A673 (cell line): ENCODE data around the gene CYP19A1. TPM values are rescaled to one million over a fixed set of nuclear protein-coding genes. Genes with fewer than 3 reads are reported as not detected.

ENCODE experiments used
- BruUV-seq: library from RNA; stranded (reverse); fragments of 400-500 nt; replicated peaks from 2 replicates; lab custom pipeline; 2021; lab: Mats Ljungman, UMichigan
- CTCF ChIA-PET: fragments of 300-600 bp; sonication (Branson Sonifier 250); formaldehyde crosslinking; loops from one replicate; lab custom pipeline; 2022; ENCODE audit warnings: antibody characterized with exemption; lab: Charles Lee
- POLR2A ChIA-PET: fragments of 300-600 bp; sonication (Branson Sonifier 250); formaldehyde crosslinking; loops from one replicate; lab custom pipeline; 2022; ENCODE audit warnings: antibody characterized with exemption; ENCODE audit not compliant: low non-redundant PET; lab: Charles Lee
- DNase-seq: peaks from one replicate; pipeline ENCODE4 v3.0.0-alpha.2; 2015; ENCODE audit warnings: low spot score
- H3K27ac ChIP-seq: fragments of 200-600 bp; sonication (generic); 2 replicates; pipeline ENCODE4 v1.5.1; 2016; ENCODE audit warnings: mixed run types, low read depth, mild to moderate bottlenecking, mixed read lengths, antibody characterized with exemption, low read length; ENCODE audit not compliant: poor library complexity, severe bottlenecking
- H3K27me3 ChIP-seq: fragments of 200-600 bp; sonication (generic); replicated peaks from 2 replicates; pipeline ENCODE4 v1.6.1; 2017; ENCODE audit warnings: mixed run types, low read depth, mild to moderate bottlenecking, mixed read lengths, antibody characterized with exemption, low read length; ENCODE audit not compliant: insufficient read depth, poor library complexity
- H3K36me3 ChIP-seq: fragments of 200-600 bp; sonication (generic); 2 replicates; pipeline ENCODE4 v1.6.1; 2016; ENCODE audit warnings: mixed run types, mild to moderate bottlenecking, mixed read lengths, antibody characterized with exemption, low read length; ENCODE audit not compliant: insufficient read depth, poor library complexity, severe bottlenecking
- H3K4me1 ChIP-seq: fragments of 200-600 bp; sonication (generic); 2 replicates; pipeline ENCODE4 v1.6.1; 2017; ENCODE audit warnings: mixed run types, mild to moderate bottlenecking, mixed read lengths, antibody characterized with exemption, low read length; ENCODE audit not compliant: insufficient read depth, poor library complexity, severe bottlenecking
- H3K4me3 ChIP-seq: fragments of 200-600 bp; sonication (generic); 2 replicates; pipeline ENCODE4 v1.5.1; 2016; ENCODE audit warnings: low read depth, mixed run types, mild to moderate bottlenecking, mixed read lengths, low read length; ENCODE audit not compliant: poor library complexity, severe bottlenecking
- H3K9me3 ChIP-seq: fragments of 200-600 bp; sonication (generic); 2 replicates; pipeline ENCODE4 v1.6.1; 2016; ENCODE audit warnings: mixed run types, low read depth, mild to moderate bottlenecking, mixed read lengths, antibody characterized with exemption, low read length; ENCODE audit not compliant: poor library complexity, severe bottlenecking
- EZH2 ChIP-seq: fragments of 200-600 bp; sonication (generic); IDR thresholded peaks from 2 replicates; pipeline ENCODE4 v1.6.1; 2017; ENCODE audit warnings: borderline replicate concordance, low read depth, mild to moderate bottlenecking, mixed read lengths, antibody characterized with exemption, low read length; ENCODE audit not compliant: poor library complexity, severe bottlenecking
- intact Hi-C: fragments of 100-400 bp; cut with micrococcal nuclease; formaldehyde crosslinking; loops from one replicate; pipeline ENCODE4 v1.10.0; 2022; ENCODE audit not compliant: unreplicated experiment
- total RNA-seq: library from RNA; stranded (reverse); gene quantifications from 2 replicates; pipeline ENCODE4 v1.2.3, GENCODE V29; 2021
- TF ChIP-seq, protein P1 (sequence below): fragments of 300-800, 200-600 bp; sonication (generic); conservative IDR thresholded peaks from 2 replicates; pipeline ENCODE4 v1.5.1; 2017; ENCODE audit warnings: low read depth, mild to moderate bottlenecking, antibody characterized with exemption, low read length, moderate library complexity, mixed read lengths

The CYP19A1 gene
- total RNA-seq, 1 experiment from 2014 or later: 0.80 TPM

DNA sequence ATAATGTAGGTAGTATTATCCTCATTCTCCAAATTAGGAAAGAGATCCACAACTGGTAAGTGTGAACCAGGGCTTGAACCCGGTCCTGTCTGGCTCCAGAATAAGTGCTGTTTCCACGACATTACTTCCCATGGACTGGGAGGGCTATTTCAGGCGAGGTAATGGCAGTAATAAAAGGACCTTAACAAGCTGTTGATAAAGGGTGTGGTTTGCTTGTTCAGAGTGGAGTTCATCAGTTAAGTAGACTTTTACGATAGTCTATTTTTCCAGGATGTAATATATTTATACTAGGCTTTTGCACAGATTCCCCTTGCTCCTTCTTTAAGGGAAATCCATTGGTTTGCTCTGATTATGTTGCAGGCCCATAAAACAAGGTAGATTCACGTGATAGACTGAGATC is 155.3 kb downstream of the CYP19A1 start:
- H3K9me3 ChIP-seq: no peaks in the 10 kb centered on the region
- no peak overlapping the region for H3K4me3 ChIP-seq
- no peak for DNase-seq
- H3K27ac ChIP-seq: no peak overlapping the region
- intact Hi-C loops: no loop called here
- H3K27me3 ChIP-seq: peaks cover 10% of the 10 kb centered on the region
- CTCF ChIA-PET: no interaction called here
- no peaks in the 10 kb centered on the region for H3K36me3 ChIP-seq
- no peak for TF ChIP-seq EZH2
- TF ChIP-seq, protein P1, sequence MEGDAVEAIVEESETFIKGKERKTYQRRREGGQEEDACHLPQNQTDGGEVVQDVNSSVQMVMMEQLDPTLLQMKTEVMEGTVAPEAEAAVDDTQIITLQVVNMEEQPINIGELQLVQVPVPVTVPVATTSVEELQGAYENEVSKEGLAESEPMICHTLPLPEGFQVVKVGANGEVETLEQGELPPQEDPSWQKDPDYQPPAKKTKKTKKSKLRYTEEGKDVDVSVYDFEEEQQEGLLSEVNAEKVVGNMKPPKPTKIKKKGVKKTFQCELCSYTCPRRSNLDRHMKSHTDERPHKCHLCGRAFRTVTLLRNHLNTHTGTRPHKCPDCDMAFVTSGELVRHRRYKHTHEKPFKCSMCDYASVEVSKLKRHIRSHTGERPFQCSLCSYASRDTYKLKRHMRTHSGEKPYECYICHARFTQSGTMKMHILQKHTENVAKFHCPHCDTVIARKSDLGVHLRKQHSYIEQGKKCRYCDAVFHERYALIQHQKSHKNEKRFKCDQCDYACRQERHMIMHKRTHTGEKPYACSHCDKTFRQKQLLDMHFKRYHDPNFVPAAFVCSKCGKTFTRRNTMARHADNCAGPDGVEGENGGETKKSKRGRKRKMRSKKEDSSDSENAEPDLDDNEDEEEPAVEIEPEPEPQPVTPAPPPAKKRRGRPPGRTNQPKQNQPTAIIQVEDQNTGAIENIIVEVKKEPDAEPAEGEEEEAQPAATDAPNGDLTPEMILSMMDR: no peak
- no TSS peak for BruUV-seq
- H3K4me1 ChIP-seq: no peaks in the 10 kb centered on the region
- POLR2A ChIA-PET: no interaction called here

DNA sequence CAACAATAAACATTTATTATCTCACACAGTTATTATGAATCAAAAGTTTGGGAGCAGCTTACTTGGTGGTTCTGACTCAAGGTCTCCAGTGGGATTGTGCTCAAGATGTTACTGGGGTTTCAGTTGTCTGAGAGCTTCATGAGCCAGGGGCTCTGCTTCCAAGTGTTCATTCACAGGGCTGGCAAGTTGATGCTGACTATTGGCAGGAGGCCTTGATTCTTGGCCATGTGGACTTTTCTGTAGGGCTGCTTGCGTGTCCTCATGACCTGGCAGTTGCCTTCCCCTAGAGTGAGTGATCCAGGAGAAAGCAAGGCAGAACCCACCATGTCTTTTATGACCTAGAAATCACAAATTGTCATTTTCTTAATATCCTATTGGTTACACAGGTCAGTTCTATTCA is 156.5 kb downstream of the CYP19A1 start:
- Histone ChIP-seq H3K4me1 (no peaks in the 10 kb centered on the region), H3K36me3 (no peaks in the 10 kb centered on the region), H3K9me3 (no peaks in the 10 kb centered on the region), H3K27me3 (peaks cover 10% of the 10 kb centered on the region), H3K27ac (no peak overlapping the region), H3K4me3 (no peak overlapping the region)
- CTCF ChIA-PET: no interaction called here
- no peak for DNase-seq
- POLR2A ChIA-PET: no interaction called here
- TF ChIP-seq EZH2: no peak
- TF ChIP-seq, protein P1: no peak
- intact Hi-C loops: no loop called here
- BruUV-seq: no TSS peak

DNA sequence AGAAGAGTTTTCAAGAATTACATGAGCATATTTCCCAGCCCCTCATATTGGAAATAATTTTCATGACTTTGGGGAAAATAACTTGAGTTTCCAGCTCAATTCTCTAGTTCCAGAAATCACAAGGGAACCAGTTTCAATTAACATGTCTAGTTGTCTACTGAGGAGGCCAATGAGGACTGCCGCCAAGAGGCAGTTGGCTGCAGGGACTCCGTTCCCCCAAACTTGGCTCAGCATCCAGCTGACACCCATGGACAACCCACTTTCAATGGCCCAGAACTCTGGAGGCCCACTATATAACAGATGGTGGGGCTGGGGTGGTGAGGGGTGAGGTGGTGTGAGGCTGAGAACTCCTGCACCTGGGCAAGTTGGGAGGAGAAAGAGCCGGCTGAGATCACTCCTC is 157.2 kb downstream of the CYP19A1 start:
- peaks cover 10% of the 10 kb centered on the region for H3K27me3 ChIP-seq
- no TSS peak for BruUV-seq
- H3K4me3 ChIP-seq: no peak overlapping the region
- H3K36me3 ChIP-seq: no peaks in the 10 kb centered on the region
- H3K4me1 ChIP-seq: no peaks in the 10 kb centered on the region
- intact Hi-C loops: no loop called here
- no peaks in the 10 kb centered on the region for H3K9me3 ChIP-seq
- no peak overlapping the region for H3K27ac ChIP-seq
- no peak for DNase-seq
- POLR2A ChIA-PET: no interaction called here
- CTCF ChIA-PET: no interaction called here
- TF ChIP-seq, protein P1: no peak
- no peak for TF ChIP-seq EZH2
